ENCODE results near the gene PRR3. TPM values are rescaled to one million over a fixed set of nuclear protein-coding genes. Genes with fewer than 3 reads are reported as not detected.

Gene PRR3
- total RNA-seq, 1 donor from 2014 or later = 11.0 TPM

DNA sequence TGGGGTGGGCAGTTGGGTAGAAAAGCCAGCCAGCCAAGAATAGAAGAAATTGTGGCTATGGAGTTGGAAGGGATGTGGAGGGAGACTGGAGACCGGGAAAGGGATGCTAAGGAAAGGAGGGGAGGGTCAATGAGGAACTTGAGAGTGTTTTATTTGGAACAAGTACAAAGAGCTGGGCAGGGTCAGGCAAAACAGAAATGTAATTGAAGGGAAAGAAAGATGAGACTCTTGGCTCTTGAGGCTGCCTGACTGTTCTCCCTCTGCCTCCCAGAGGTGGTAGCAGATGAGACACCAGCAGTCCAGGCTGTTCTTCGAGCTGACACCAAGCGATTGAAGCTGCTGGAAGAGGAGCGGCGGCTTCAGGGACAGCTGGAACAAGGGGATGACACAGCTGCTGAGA lies 26.8 kb downstream of the PRR3 start:
- TF ChIP-seq, protein P1, sequence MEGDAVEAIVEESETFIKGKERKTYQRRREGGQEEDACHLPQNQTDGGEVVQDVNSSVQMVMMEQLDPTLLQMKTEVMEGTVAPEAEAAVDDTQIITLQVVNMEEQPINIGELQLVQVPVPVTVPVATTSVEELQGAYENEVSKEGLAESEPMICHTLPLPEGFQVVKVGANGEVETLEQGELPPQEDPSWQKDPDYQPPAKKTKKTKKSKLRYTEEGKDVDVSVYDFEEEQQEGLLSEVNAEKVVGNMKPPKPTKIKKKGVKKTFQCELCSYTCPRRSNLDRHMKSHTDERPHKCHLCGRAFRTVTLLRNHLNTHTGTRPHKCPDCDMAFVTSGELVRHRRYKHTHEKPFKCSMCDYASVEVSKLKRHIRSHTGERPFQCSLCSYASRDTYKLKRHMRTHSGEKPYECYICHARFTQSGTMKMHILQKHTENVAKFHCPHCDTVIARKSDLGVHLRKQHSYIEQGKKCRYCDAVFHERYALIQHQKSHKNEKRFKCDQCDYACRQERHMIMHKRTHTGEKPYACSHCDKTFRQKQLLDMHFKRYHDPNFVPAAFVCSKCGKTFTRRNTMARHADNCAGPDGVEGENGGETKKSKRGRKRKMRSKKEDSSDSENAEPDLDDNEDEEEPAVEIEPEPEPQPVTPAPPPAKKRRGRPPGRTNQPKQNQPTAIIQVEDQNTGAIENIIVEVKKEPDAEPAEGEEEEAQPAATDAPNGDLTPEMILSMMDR (IDR thresholded peaks at IDR 0.05; ENCODE audit: insufficient read depth, low read depth, low read length) = no peak
- H3K27ac ChIP-seq (ENCODE audit: low read depth, low read length) = no peak overlapping the region
- H3K36me3 Mint-ChIP-seq (ENCODE audit: low read depth, unreplicated experiment) = peaks cover 17% of the 10 kb centered on the region
- H3K9me3 ChIP-seq (ENCODE audit: insufficient read depth, low read depth, low read length) = no peaks in the 10 kb centered on the region
- H3K4me3 ChIP-seq (ENCODE audit: insufficient read depth, low read depth, low read length) = no peak overlapping the region
- H3K79me2 ChIP-seq (ENCODE audit: insufficient read depth, low read length) = no peaks in the 10 kb centered on the region
- H3K4me1 Mint-ChIP-seq (ENCODE audit: low read depth, unreplicated experiment) = no peaks in the 10 kb centered on the region
- H3K4me1 ChIP-seq (ENCODE audit: insufficient read depth, low read length) = no peaks in the 10 kb centered on the region
- no peak overlapping the region for H2AFZ ChIP-seq (ENCODE audit: low read depth, low read length)
- H3K4me2 ChIP-seq (ENCODE audit: low read length) = no peak overlapping the region
- no peak overlapping the region for H3K9ac ChIP-seq (ENCODE audit: low read length)
- no peaks in the 10 kb centered on the region for H3K27me3 Mint-ChIP-seq (ENCODE audit: low read depth, unreplicated experiment)
- no peaks in the 10 kb centered on the region for H3K27me3 ChIP-seq (ENCODE audit: insufficient read depth, low read length)
- no peak overlapping the region for H3K4me3 Mint-ChIP-seq (ENCODE audit: unreplicated experiment)
- peaks cover 70% of the 10 kb centered on the region for H3K36me3 ChIP-seq (ENCODE audit: insufficient read depth, low read length)
- H3K9me3 Mint-ChIP-seq (ENCODE audit: unreplicated experiment) = no peaks in the 10 kb centered on the region
- no peak overlapping the region for H3K27ac Mint-ChIP-seq (ENCODE audit: unreplicated experiment)
- DNase-seq (ENCODE audit: low read depth) (no peak), FAIRE-seq (no peak)
- H4K20me1 ChIP-seq (ENCODE audit: insufficient read depth, low read length) = peaks cover 15% of the 10 kb centered on the region

DNA sequence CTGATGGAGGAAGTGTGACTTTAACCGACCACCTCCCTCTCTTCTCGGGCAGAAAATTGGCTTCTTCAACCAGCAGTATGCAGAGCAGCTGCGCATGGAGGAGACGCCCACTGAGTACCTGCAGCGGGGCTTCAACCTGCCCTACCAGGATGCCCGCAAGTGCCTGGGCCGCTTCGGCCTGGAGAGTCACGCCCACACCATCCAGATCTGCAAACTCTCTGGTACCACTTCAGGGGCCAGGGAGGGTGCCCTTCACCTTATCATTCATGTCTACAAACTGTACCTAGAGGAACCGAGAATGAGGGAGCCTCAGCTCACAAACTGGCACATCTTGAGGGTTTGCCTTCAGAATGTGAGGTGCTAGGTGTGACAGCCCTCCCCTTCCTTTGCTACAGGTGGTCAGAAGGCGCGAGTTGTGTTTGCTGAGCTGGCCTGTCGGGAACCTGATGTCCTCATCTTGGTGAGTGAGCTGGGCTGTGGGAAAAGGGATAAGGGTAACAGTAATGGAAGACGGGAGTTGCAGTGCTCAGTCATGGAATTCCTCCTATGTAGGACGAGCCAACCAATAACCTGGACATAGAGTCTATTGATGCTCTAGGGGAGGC lies 32.8 kb downstream of the PRR3 start:
- H3K27me3 ChIP-seq (ENCODE audit: insufficient read depth, low read length) = no peaks in the 10 kb centered on the region
- no peak for TF ChIP-seq EZH2 (IDR thresholded peaks at IDR 0.05; ENCODE audit: insufficient read depth, low read length)
- TF ChIP-seq, protein P1 (IDR thresholded peaks at IDR 0.05; ENCODE audit: insufficient read depth, low read depth, low read length) = no peak
- H4K20me1 ChIP-seq (ENCODE audit: insufficient read depth, low read length) = peaks cover 32% of the 10 kb centered on the region
- FAIRE-seq = no peak
- Mint-ChIP-seq H3K4me3 (ENCODE audit: unreplicated experiment) (no peak overlapping the region), H3K4me1 (ENCODE audit: low read depth, unreplicated experiment) (peaks cover 22% of the 10 kb centered on the region), H3K36me3 (ENCODE audit: low read depth, unreplicated experiment) (peaks cover 24% of the 10 kb centered on the region), H3K27ac (ENCODE audit: unreplicated experiment) (no peak overlapping the region), H3K9me3 (ENCODE audit: unreplicated experiment) (peaks cover 2% of the 10 kb centered on the region), H3K27me3 (ENCODE audit: low read depth, unreplicated experiment) (no peaks in the 10 kb centered on the region)
- no peak overlapping the region for H2AFZ ChIP-seq (ENCODE audit: low read depth, low read length)
- peak overlapping the region; percentile 17 for H3K27ac ChIP-seq (ENCODE audit: low read depth, low read length)
- H3K79me2 ChIP-seq (ENCODE audit: insufficient read depth, low read length) = peaks cover 25% of the 10 kb centered on the region
- H3K36me3 ChIP-seq (ENCODE audit: insufficient read depth, low read length) = peaks cover 67% of the 10 kb centered on the region
- no peak overlapping the region for H3K4me2 ChIP-seq (ENCODE audit: low read length)
- no peak overlapping the region for H3K9ac ChIP-seq (ENCODE audit: low read length)
- H3K9me3 ChIP-seq (ENCODE audit: insufficient read depth, low read depth, low read length) = no peaks in the 10 kb centered on the region
- no peak overlapping the region for H3K4me3 ChIP-seq (ENCODE audit: insufficient read depth, low read depth, low read length)
- H3K4me1 ChIP-seq (ENCODE audit: insufficient read depth, low read length) = peaks cover 9% of the 10 kb centered on the region
- no peak for DNase-seq (ENCODE audit: low read depth)

DNA sequence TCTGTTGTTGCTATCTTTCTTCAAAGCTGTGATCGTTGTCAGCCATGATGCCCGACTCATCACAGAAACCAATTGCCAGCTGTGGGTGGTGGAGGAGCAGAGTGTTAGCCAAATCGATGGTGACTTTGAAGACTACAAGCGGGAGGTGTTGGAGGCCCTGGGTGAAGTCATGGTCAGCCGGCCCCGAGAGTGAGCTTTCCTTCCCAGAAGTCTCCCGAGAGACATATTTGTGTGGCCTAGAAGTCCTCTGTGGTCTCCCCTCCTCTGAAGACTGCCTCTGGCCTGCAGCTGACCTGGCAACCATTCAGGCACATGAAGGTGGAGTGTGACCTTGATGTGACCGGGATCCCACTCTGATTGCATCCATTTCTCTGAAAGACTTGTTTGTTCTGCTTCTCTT lies 33.4 kb downstream of the PRR3 start:
- H3K4me1 Mint-ChIP-seq (ENCODE audit: low read depth, unreplicated experiment) = peaks cover 22% of the 10 kb centered on the region
- H3K4me3 ChIP-seq (ENCODE audit: insufficient read depth, low read depth, low read length) = no peak overlapping the region
- peaks cover 32% of the 10 kb centered on the region for H4K20me1 ChIP-seq (ENCODE audit: insufficient read depth, low read length)
- H3K27ac ChIP-seq (ENCODE audit: low read depth, low read length) = peak overlapping the region; percentile 17
- H3K79me2 ChIP-seq (ENCODE audit: insufficient read depth, low read length) = peaks cover 25% of the 10 kb centered on the region
- H3K36me3 Mint-ChIP-seq (ENCODE audit: low read depth, unreplicated experiment) = peaks cover 24% of the 10 kb centered on the region
- H3K4me2 ChIP-seq (ENCODE audit: low read length) = no peak overlapping the region
- peak overlapping the region; percentile 13 for H3K9ac ChIP-seq (ENCODE audit: low read length)
- peak overlapping the region; percentile 89 for H3K27ac Mint-ChIP-seq (ENCODE audit: unreplicated experiment)
- H3K4me1 ChIP-seq (ENCODE audit: insufficient read depth, low read length) = peaks cover 9% of the 10 kb centered on the region
- peak overlapping the region; percentile 62 for H3K4me3 Mint-ChIP-seq (ENCODE audit: unreplicated experiment)
- no peak overlapping the region for H2AFZ ChIP-seq (ENCODE audit: low read depth, low read length)
- DNase-seq (ENCODE audit: low read depth) (no peak), FAIRE-seq (no peak)
- H3K9me3 Mint-ChIP-seq (ENCODE audit: unreplicated experiment) = peaks cover 2% of the 10 kb centered on the region
- H3K36me3 ChIP-seq (ENCODE audit: insufficient read depth, low read length) = peaks cover 62% of the 10 kb centered on the region
- H3K9me3 ChIP-seq (ENCODE audit: insufficient read depth, low read depth, low read length) = no peaks in the 10 kb centered on the region
- no peaks in the 10 kb centered on the region for H3K27me3 Mint-ChIP-seq (ENCODE audit: low read depth, unreplicated experiment)
- no peaks in the 10 kb centered on the region for H3K27me3 ChIP-seq (ENCODE audit: insufficient read depth, low read length)
- TF ChIP-seq EZH2 (IDR thresholded peaks at IDR 0.05; ENCODE audit: insufficient read depth, low read length) = no peak
- TF ChIP-seq, protein P1 (IDR thresholded peaks at IDR 0.05; ENCODE audit: insufficient read depth, low read depth, low read length) = no peak

Data from astrocyte (in vitro differentiated cells and primary cell).